Naive thymus-derived CD4-positive, alpha-beta T cell (primary cell): Measurements from ENCODE around the gene EED. TPM values are rescaled to one million over a fixed set of nuclear protein-coding genes. Genes with fewer than 3 reads are reported as not detected.
A peak's percentile ranks its signal among the peaks of the same experiment; 100 is the strongest.

Experiments used
- ATAC-seq: fragments of 150-1000 bp; cut with Tn5 transposase; 2 replicates; pipeline ENCODE4 v1.10.0; 2021; ENCODE audit warnings: mild to moderate bottlenecking, moderate library complexity
- CTCF ChIA-PET: fragments of 350-600 bp; sonication (Branson Sonifier 250); formaldehyde crosslinking; loops from one replicate; lab custom pipeline; 2021; ENCODE audit warnings: antibody characterized with exemption; lab: Charles Lee
- POLR2A ChIA-PET: fragments of 350-600 bp; sonication (Branson Sonifier 250); formaldehyde crosslinking; loops from one replicate; lab custom pipeline; 2021; ENCODE audit warnings: antibody characterized with exemption, inconsistent platforms; lab: Charles Lee
- DNase-seq, 9 donors: peaks; one replicate each; pipeline versions ENCODE4 v3.0.0 to v3.0.0-alpha.2; 2020 to 2022; ENCODE audit warnings: mixed read lengths in 1 of 9
- H3K27ac ChIP-seq: one replicate; pipeline ENCODE4 v1.7.0; 2013; ENCODE audit warnings: mild to moderate bottlenecking, low read depth, low read length, moderate library complexity
- H3K27me3 ChIP-seq, 2 donors: one replicate each; pipeline ENCODE4 v1.7.0; 2013; ENCODE audit warnings: low read length in 2 of 2, mild to moderate bottlenecking in 2 of 2, moderate library complexity in 2 of 2; ENCODE audit not compliant: control insufficient read depth in 2 of 2, insufficient read depth in 2 of 2
- H3K36me3 ChIP-seq, 3 experiments: 1 replicate in 2 of 3; 2 replicates in 1 of 3; pipeline ENCODE4 v1.7.0; 2013; ENCODE audit warnings: low read length in 3 of 3, mild to moderate bottlenecking in 3 of 3, moderate library complexity in 1 of 3; ENCODE audit not compliant: insufficient read depth in 3 of 3, control insufficient read depth in 2 of 3
- H3K4me1 ChIP-seq, 2 donors: one replicate each; pipeline ENCODE4 v1.7.0; 2013; ENCODE audit warnings: low read length in 2 of 2, mild to moderate bottlenecking in 2 of 2, moderate library complexity in 1 of 2; ENCODE audit not compliant: control insufficient read depth in 2 of 2, insufficient read depth in 2 of 2
- H3K4me3 ChIP-seq: 2 replicates; pipeline ENCODE4 v1.7.0; 2013; ENCODE audit warnings: mild to moderate bottlenecking, low read length
- H3K9me3 ChIP-seq, 3 experiments: 1 replicate in 2 of 3; 2 replicates in 1 of 3; pipeline ENCODE4 v1.7.0; 2013; ENCODE audit warnings: low read length in 3 of 3; ENCODE audit not compliant: control insufficient read depth in 2 of 3
- H3K27ac Mint-ChIP-seq, 9 donors: one replicate each; pipeline ENCODE4 v1.8.0; 2020 to 2022; ENCODE audit warnings: mixed read lengths in 9 of 9, mild to moderate bottlenecking in 8 of 9, moderate library complexity in 5 of 9, inconsistent platforms in 2 of 9
- H3K27me3 Mint-ChIP-seq, 5 donors: one replicate each; pipeline ENCODE4 v1.8.0; 2021 to 2022; ENCODE audit warnings: mixed read lengths in 5 of 5, mild to moderate bottlenecking in 1 of 5
- H3K36me3 Mint-ChIP-seq, 5 donors: one replicate each; pipeline ENCODE4 v1.8.0; 2020 to 2022; ENCODE audit warnings: mixed read lengths in 5 of 5, mild to moderate bottlenecking in 3 of 5, inconsistent platforms in 1 of 5
- H3K4me1 Mint-ChIP-seq, 7 donors: one replicate each; pipeline ENCODE4 v1.8.0; 2020 to 2022; ENCODE audit warnings: mixed read lengths in 7 of 7, mild to moderate bottlenecking in 3 of 7, inconsistent platforms in 1 of 7
- H3K4me3 Mint-ChIP-seq, 10 donors: one replicate each; pipeline ENCODE4 v1.8.0; 2020 to 2022; ENCODE audit warnings: mild to moderate bottlenecking in 10 of 10, mixed read lengths in 10 of 10, moderate library complexity in 6 of 10, inconsistent platforms in 2 of 10
- H3K9me3 Mint-ChIP-seq, 11 donors: one replicate each; pipeline ENCODE4 v1.8.0; 2020 to 2022; ENCODE audit warnings: mixed read lengths in 11 of 11, mild to moderate bottlenecking in 4 of 11, inconsistent platforms in 1 of 11, moderate library complexity in 1 of 11
- intact Hi-C, 2 donors: fragments of 100-400 bp; cut with micrococcal nuclease; formaldehyde crosslinking; loops; one replicate each; pipeline ENCODE4 v1.15.1; 2023
- polyA plus RNA-seq, 2 donors: library from polyadenylated mRNA; unstranded; fragments of 300-500 nt; fragmentation: Illumina TruSeq; gene quantifications; one replicate each; pipeline ENCODE4 v1.2.3, GENCODE V29; 2021
- total RNA-seq, 6 experiments: library from RNA in 5 of 6; stranded (reverse) in 5 of 6; gene quantifications; 1 replicate in 5 of 6; 2 replicates in 1 of 6; pipeline ENCODE4 v1.2.3 and lab custom pipeline; 2021 to 2026

Gene EED
- total and polyA plus RNA-seq, 7 experiments from 2014 or later, result 15.3 to 62.4 (median 23.4) TPM

DNA sequence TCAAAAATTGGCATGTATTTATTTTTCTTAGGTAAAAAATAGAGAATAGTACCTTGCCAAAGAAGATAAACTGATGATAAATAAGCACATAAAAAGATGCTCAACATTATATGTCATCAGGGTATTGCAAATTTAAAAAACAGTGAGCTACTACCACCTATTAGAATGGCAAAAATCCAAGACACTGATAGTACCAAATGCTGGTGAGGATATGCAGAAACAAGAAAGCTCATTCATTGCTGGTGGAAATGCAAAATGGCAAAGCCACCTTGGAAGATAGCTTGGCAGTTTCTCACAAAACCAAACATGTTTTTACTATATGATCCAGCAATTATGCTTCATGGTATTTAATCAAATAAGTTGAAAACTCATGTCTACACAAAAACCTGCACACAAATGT, 46.4 kb upstream of the EED start:
- CTCF ChIA-PET, result interaction anchor here (0.6 kb wide), 2 partner anchors 31 to 332 kb away, joined by 3 to 4 read pairs; no protein-coding TSS in a partner anchor
- H3K36me3 Mint-ChIP-seq, result no peaks in the 10 kb centered on the region
- peaks cover 0 to 2% (median 0%) of the 10 kb centered on the region in 11 donors for H3K9me3 Mint-ChIP-seq
- POLR2A ChIA-PET, result no interaction called here
- H3K27me3 Mint-ChIP-seq, result no peaks in the 10 kb centered on the region
- H3K4me3 ChIP-seq, result no peak overlapping the region
- H3K4me3 Mint-ChIP-seq, result no peak overlapping the region
- no peak overlapping the region for H3K27ac Mint-ChIP-seq
- DNase-seq, result no peak
- ATAC-seq, result no peak
- intact Hi-C loops, result no loop called here
- H3K27me3 ChIP-seq, result no peaks in the 10 kb centered on the region
- no peak overlapping the region for H3K27ac ChIP-seq
- peaks cover 4 to 11% of the 10 kb centered on the region in 2 donors for H3K4me1 ChIP-seq
- no peaks in the 10 kb centered on the region for H3K9me3 ChIP-seq
- no peaks in the 10 kb centered on the region for H3K36me3 ChIP-seq
- peaks cover 6 to 16% (median 7%) of the 10 kb centered on the region in 7 donors for H3K4me1 Mint-ChIP-seq

DNA sequence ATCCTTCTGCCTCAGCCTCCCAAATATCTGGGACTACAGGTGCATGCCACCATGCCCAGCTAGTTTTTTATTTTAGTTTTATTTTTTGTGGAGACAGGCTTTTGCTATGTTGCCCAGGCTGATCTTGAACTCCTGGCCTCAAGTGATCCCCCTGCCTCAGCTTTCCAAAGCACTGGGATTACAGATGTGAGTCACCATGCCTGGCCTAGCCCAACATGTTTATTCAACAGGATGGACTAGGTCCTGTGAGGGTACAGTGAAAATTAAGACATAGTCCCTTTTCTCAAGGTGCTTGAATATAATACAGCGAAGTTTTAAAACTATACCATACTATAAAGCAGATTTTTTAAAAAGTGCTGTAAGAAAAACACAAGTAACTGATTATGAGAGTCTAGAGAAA, 45.2 kb upstream of the EED start:
- H3K9me3 Mint-ChIP-seq, result peaks cover 0 to 3% (median 0%) of the 10 kb centered on the region in 11 donors
- Histone ChIP-seq H3K27ac (no peak overlapping the region), H3K9me3 (no peaks in the 10 kb centered on the region), H3K4me3 (no peak overlapping the region), H3K36me3 (no peaks in the 10 kb centered on the region), H3K27me3 (no peaks in the 10 kb centered on the region), H3K4me1 (peaks cover 4 to 11% of the 10 kb centered on the region in 2 donors)
- no peak for ATAC-seq
- intact Hi-C loops, result no loop called here
- H3K27ac Mint-ChIP-seq, result no peak overlapping the region
- H3K27me3 Mint-ChIP-seq, result no peaks in the 10 kb centered on the region
- H3K4me3 Mint-ChIP-seq, result no peak overlapping the region
- peaks cover 0 to 1% (median 0%) of the 10 kb centered on the region in 5 donors for H3K36me3 Mint-ChIP-seq
- peaks cover 0 to 12% (median 0%) of the 10 kb centered on the region in 7 donors for H3K4me1 Mint-ChIP-seq
- no peak for DNase-seq
- ChIA-PET POLR2A (no interaction called here), CTCF (interaction anchor here (3.3 kb wide), 1 partner anchor 158 kb away, joined by 17 read pairs; no protein-coding TSS in a partner anchor)

DNA sequence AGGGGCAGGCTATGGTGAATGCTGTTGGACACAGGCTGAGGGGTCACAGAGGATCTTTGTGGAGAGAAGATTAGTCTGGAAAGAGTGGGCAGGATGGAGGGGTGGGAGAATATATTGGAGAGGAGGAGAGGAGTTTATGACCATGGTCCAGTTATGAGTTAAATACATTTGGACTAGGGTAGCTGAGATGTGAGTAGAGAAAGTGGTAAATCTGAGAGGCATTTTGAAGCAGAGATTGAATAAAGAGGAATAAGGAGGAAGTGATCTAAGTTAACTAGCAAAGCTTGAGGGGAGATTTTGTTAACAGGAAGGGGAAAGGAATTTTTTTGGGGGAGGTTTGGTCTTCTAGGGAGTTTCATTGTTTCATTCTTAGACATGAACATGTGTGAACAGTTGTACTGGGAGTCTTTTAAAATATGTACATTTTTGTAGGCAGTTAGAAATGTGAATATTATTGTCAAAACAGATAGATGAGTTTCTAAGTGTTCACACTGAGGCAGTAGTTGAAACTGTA, 43.1 kb upstream of the EED start:
- Histone ChIP-seq H3K27me3 (no peaks in the 10 kb centered on the region), H3K27ac (no peak overlapping the region), H3K4me1 (peaks cover 4 to 11% of the 10 kb centered on the region in 2 donors), H3K4me3 (no peak overlapping the region), H3K36me3 (no peaks in the 10 kb centered on the region), H3K9me3 (no peaks in the 10 kb centered on the region)
- intact Hi-C loops, result loop anchor here in 1 of 2 donors (5.0 kb wide), 2 partner anchors 86 to 259 kb away; no protein-coding TSS in a partner anchor
- ATAC-seq, result no peak
- Mint-ChIP-seq H3K27me3 (no peaks in the 10 kb centered on the region), H3K9me3 (peaks cover 0 to 4% (median 0%) of the 10 kb centered on the region in 11 donors), H3K27ac (no peak overlapping the region), H3K4me1 (peaks cover 0 to 11% (median 0%) of the 10 kb centered on the region in 7 donors), H3K36me3 (peaks cover 0 to 3% (median 0%) of the 10 kb centered on the region in 5 donors), H3K4me3 (no peak overlapping the region)
- POLR2A ChIA-PET, result interaction anchor here (1.2 to 2.1 kb wide), 2 partner anchors 8 to 132 kb away, joined by 4 to 12 read pairs; partner anchors contain the start of gene PICALM
- no peak for DNase-seq
- CTCF ChIA-PET, result interaction anchor here (0.5 to 3.3 kb wide), 6 partner anchors 8 to 604 kb away, joined by 3 to 17 read pairs (median 3); no protein-coding TSS in a partner anchor

- peaks cover 4 to 11% of the 10 kb centered on the region in 2 donors for H3K4me1 ChIP-seq
- H3K4me3 Mint-ChIP-seq, result no peak overlapping the region
- peak overlapping the region; percentile 58 for H3K4me3 ChIP-seq
- peaks cover 0 to 3% (median 0%) of the 10 kb centered on the region in 5 donors for H3K36me3 Mint-ChIP-seq
- intact Hi-C loops, result loop anchor here (1.0 to 5.0 kb wide), 10 partner anchors 9 to 574 kb away; partner anchors contain the start of genes PICALM (in 2 of the 2), EED (in 1 of the 2) and TMEM126B (in 1 of the 2)
- peak overlapping the region; percentile 12 for H3K27ac ChIP-seq
- no peaks in the 10 kb centered on the region for H3K36me3 ChIP-seq
- H3K9me3 ChIP-seq, result no peaks in the 10 kb centered on the region
- H3K27me3 ChIP-seq, result no peaks in the 10 kb centered on the region
- ChIA-PET CTCF (interaction anchor here (0.5 to 3.3 kb wide), 6 partner anchors 9 to 605 kb away, joined by 3 to 17 read pairs (median 4); partner anchors contain the start of gene PICALM), POLR2A (interaction anchor here (0.6 to 2.1 kb wide), 3 partner anchors 8 to 196 kb away, joined by 4 to 12 read pairs (median 10); partner anchors contain the start of gene PICALM)
- DNase-seq (peak in 2 of 9 donors; percentile 7 to 17), ATAC-seq (peak; percentile 71)
- no peaks in the 10 kb centered on the region for H3K27me3 Mint-ChIP-seq
- peaks cover 0 to 8% (median 0%) of the 10 kb centered on the region in 7 donors for H3K4me1 Mint-ChIP-seq
- H3K27ac Mint-ChIP-seq, result no peak overlapping the region
- H3K9me3 Mint-ChIP-seq, result peaks cover 0 to 4% (median 0%) of the 10 kb centered on the region in 11 donors
Observed at GRCh38 chr11:86202013-86202336, 42.6 kb upstream of the EED start.

- Mint-ChIP-seq H3K4me1 (peaks cover 0 to 8% (median 0%) of the 10 kb centered on the region in 7 donors), H3K27ac (peak overlapping the region in 1 of 9 donors; percentile 31), H3K4me3 (peak overlapping the region in 1 of 10 donors; percentile 5), H3K9me3 (peaks cover 0 to 4% (median 0%) of the 10 kb centered on the region in 11 donors), H3K27me3 (no peaks in the 10 kb centered on the region), H3K36me3 (peaks cover 0 to 3% (median 0%) of the 10 kb centered on the region in 5 donors)
- no peak overlapping the region for H3K27ac ChIP-seq
- ChIA-PET POLR2A (interaction anchor here (0.6 to 1.2 kb wide), 2 partner anchors 35 to 135 kb away, joined by 4 read pairs; partner anchors contain the start of gene PICALM), CTCF (interaction anchor here (0.6 to 0.7 kb wide), 2 partner anchors 139 to 509 kb away, joined by 4 to 5 read pairs; no protein-coding TSS in a partner anchor)
- H3K9me3 ChIP-seq, result no peaks in the 10 kb centered on the region
- ATAC-seq (no peak), DNase-seq (no peak)
- intact Hi-C loops, result loop anchor here in 1 of 2 donors (5.0 kb wide), 2 partner anchors 83 to 262 kb away; no protein-coding TSS in a partner anchor
- peaks cover 4 to 11% of the 10 kb centered on the region in 2 donors for H3K4me1 ChIP-seq
- no peaks in the 10 kb centered on the region for H3K36me3 ChIP-seq
- H3K4me3 ChIP-seq, result no peak overlapping the region
- H3K27me3 ChIP-seq, result no peaks in the 10 kb centered on the region
Observed at GRCh38 chr11:86204356-86204755, 40.2 kb upstream of the EED start.

GRCh38 chr11:86205421-86206336, 38.9 kb upstream of the EED start:
- Mint-ChIP-seq H3K4me1 (peaks cover 0 to 5% (median 0%) of the 10 kb centered on the region in 7 donors), H3K36me3 (peaks cover 0 to 3% (median 0%) of the 10 kb centered on the region in 5 donors), H3K27me3 (no peaks in the 10 kb centered on the region), H3K4me3 (no peak overlapping the region), H3K27ac (no peak overlapping the region), H3K9me3 (peaks cover 0 to 4% (median 0%) of the 10 kb centered on the region in 11 donors)
- intact Hi-C loops, result no loop called here
- no peaks in the 10 kb centered on the region for H3K9me3 ChIP-seq
- no peak for DNase-seq
- no peaks in the 10 kb centered on the region for H3K27me3 ChIP-seq
- H3K4me3 ChIP-seq, result no peak overlapping the region
- POLR2A ChIA-PET, result no interaction called here
- H3K4me1 ChIP-seq, result peaks cover 4 to 11% of the 10 kb centered on the region in 2 donors
- no peaks in the 10 kb centered on the region for H3K36me3 ChIP-seq
- ATAC-seq, result peak; percentile 22
- no peak overlapping the region for H3K27ac ChIP-seq
- CTCF ChIA-PET, result interaction anchor here (0.8 kb wide), 1 partner anchor 12 kb away, joined by 3 read pairs; no protein-coding TSS in a partner anchor
